Middle frontal gyrus (tissue), 1 donor: Measurements from ENCODE around the gene CDC26.
"Not testable (repeated sequence)": the region's sequence is repeated elsewhere in the genome, so short reads cannot be mapped to it uniquely, and the experiment has no call there.

Experiments used
- DNase-seq: peaks from one replicate; pipeline ENCODE4 v3.0.0-alpha.2; 2015; ENCODE audit warnings: low spot score; ENCODE audit errors: extremely low spot score

The CDC26 gene

DNA sequence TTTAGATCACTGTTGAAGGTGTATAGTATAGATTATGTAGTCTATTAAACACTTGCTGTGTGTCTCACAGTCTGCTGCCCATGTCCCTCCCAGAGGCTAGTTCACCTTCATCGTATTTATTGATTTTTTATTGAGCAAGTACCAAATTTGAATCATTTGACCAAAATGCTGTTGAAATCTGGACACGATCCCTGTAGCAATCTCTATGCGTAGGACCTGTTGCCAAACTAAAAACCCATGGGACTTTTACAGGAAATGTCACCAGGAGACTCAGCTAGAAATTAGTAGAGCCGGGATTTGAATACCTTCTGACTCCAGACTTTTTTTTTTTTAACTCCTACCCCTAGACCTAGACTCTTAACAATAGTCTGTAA lies 36.5 kb downstream of the CDC26 start:
- no peak for DNase-seq

DNA sequence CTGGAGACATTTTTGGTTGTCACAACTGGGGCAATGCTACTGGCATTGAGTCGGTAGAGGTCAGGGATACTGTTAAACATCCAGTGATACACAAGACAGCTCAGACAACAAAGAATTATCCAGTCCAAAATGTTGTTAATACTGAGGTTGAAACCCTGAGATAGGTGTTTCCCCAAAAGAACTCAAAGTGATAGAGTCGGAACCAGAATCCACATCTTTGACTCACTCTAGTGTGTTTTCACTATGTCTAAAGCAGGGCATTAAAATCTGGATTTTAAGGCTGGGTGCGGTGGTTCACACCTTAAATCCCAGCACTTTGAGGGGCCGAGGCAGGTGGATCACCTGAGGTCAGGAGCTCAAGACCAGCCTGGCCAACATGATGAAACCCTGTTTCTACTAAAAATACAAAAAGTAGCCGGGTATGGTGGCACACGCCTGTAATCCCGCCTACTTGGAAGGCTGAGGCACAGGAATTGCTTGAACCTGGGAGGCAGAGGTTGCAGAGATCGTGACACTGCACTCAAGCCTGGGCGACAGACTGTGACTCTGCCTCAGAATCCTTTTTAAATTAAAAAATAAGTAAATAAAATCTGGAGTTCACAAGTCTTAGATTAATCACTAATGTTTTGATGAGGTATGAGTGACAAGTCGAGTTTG lies 37.0 kb downstream of the CDC26 start:
- DNase-seq, result no peak

DNA sequence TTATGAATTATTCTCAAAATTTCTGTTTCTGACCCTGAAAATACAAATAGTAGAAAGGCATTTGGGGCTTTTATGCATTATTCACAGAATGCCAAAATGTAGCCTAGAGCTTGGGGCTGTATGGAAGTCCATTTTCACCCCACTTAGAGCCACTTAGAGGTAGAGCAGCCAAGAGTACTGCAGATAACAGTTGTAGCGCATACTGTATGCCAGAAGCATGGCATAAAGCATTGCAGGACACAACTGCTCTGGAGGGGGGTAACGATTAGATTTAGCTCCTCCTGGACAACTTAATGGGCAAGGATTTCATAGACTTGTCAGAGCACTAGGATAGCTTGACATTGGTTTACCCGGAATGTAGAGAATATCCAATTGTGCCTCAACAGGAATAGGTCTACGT lies 38.3 kb downstream of the CDC26 start:
- no peak for DNase-seq

DNA sequence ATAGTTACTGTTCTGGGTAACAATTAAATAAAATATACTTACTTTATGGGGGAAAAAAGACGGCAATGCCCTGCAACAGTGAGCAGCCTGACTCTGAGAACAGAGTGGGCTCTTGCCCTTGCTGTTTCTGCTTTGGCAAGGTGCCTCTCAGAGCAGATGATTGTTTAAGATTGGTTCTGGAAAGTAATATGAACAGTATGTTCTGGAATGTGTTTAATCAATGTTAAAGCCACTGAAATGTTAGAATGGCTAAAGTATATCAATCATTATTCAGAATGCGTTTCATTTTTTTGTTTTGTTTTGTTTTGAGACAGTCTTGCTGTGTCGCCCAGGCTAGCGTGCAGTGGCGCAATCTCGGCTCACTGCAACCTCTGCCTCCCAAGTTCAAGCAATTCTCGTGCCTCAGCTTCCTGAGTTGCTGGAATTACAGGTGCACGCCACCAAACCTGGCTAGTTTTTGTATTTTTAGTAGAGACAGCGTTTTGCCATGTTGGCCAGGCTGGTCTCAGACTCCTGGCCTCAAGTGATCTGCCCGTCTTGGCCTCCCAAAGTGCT lies 39.6 kb downstream of the CDC26 start:
- DNase-seq, result not testable (repeated sequence)

DNA sequence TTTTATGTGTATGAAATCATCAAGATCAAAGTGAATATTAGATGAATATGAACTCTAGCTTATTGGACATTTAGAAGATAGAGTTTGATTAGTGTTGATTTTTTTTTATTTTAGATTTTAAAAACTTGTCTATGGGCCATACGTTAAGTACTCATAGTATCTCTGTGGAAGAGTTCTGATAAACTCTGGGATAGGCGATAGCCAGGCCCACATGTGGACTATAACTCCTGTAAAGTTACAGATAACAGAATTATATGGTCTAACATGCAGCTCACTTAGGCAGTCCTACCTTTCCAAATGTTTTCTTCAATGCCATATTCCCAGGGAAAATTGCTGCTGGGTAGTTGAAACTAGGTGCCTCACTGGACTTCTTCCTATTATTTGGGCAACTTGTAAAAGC lies 43.7 kb downstream of the CDC26 start:
- no peak for DNase-seq

DNA sequence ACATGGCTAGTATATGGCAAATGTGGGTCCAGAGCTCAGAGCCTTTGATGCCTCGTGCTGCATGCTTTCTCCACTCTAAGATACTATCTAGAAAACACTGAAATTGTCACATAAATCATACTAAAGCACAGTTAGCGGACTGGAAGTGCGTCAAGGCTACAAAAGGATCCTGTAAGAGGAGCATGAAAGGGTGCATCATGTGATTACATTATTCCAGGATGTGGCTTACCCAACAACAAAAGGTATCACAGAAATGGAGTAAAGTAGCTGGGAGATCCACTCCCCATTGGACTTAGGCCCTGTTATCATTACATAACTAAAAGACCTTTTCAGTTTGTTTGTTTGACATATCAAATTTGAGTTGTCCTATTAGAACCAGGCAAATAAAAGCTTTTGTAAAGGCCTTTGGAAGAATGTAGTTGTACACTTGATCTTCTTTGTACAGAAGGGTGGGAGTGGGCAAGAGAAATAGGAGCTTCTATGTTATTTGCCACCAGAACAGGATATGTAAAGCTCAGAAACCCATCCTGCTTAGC lies 47.2 kb downstream of the CDC26 start:
- no peak for DNase-seq

DNA sequence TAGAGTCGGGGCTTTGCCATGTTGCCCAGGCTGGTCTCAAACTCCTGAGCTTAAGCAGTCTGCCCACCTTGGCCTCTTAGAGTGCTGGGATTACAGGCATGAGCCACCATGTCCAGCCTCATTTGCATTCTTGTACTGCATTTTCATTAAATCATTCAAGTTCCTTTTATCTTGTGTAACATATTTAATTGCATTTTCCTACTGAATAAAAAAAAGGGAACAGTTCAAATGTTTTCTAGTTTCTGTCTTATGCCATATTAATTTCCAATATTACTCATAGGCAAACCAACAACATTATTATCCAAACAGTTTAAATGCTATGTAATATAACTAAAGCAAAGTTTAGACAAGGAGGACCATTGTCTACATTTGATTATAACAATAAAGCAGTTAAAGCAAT lies 47.9 kb downstream of the CDC26 start:
- no peak for DNase-seq

DNA sequence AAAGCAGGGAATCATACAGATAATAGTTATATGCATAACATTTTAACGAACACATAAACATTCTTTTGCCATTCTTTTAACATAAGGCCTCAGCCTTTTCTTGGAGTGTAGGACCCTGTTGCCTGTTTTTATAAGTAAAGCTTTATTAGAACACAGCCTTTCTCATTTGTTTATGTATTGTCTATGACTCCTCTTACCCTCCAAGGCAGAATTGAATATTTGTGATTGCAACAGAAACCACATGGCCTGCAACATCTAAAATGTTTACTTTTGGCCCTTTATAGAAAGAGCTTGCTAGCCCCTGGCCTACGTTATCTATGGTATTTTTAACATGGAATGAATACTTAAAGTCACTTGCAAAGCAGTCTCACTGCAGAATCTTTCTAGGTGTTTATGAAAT lies 51.4 kb downstream of the CDC26 start:
- no peak for DNase-seq

DNA sequence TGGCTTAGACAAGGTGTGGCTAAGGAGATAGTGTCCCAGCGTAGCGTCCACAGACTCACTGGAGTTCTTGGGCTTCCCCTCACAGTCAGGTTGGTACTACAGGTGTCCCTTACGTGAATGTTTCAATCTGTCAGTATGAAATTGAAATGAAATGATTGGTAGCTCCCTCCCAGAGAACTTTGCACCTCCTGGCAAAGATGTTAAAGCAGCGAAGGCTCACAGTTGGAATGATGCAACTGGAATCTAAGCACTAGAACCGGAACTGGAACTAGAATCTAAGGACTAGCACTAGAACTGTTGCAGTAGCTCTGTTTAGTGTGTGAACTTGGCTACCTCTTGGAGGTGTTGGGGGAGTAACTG lies 52.9 kb downstream of the CDC26 start:
- no peak for DNase-seq

DNA sequence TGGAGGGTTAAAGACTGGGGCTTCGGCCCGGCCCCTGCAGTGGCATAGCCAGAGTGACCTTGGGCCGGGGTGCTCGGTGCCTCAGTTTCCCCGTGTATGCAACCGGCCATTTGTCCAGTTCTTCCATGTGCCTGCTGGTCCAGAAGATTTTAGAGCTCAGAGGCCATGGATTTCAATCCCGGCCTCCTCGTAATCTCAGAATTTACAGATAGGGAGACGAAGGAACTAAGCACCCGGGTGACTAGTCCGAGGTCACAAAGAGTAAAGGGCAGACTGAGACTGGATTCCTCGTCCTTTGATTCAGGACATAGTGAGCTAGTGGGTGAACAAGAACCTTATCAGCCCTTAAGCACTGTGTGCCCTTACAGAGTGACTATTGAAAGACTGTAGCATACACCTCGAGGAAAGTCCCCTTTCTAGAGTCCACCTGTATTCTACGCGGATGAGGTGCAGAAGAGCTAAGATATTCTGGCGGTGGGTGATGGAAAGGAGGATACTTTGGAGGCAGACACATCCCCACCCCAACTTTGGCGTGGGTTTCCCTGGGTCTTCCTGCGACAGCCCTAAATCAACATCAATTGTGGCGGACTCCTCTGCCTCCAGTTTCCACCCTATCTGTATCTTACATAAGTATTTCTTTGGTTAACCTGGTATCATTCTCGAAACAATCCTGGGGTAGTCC lies 53.4 kb downstream of the CDC26 start:
- DNase-seq, result no peak

DNA sequence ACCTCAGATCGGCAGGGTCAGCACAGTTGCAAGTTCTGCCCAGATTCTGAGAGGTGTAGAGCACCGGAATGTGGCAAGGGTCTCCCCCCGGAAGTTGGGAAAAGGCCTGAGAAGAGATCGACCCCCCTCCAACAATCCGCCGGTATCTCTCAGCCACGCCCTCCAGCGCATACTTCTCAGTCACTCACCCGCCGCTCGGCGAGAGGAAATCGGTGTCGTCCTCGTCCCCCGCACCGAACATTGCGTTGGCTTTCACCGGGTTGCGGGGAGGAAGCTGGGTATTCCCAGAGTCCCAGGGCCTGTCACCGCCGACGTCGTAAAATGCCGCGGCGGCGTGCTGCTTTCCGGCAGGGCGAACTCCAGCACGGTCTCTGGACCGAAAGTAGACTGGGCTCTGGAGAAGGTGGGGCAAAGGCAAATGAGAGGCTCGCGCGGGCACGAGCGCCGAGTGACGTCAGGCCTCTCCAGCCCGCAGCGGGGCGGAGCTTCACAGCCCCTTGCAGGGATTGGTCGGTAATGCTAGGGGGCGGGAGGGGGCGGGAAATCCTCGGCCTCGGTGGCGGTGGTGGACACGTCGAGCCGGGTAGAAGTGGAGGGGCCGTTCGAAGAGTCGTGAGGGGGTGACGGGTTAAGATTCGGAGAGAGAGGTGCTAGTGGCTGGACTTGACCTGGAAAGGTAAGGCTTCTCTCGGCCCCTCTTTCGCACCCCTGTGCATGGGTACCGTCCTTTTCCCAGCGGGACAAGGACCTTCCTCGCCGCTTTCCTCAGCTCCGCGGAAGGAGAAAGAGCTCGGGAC lies 54.2 kb downstream of the CDC26 start, which contains the start of the genes FKBP15 and SLC31A1:
Gene FKBP15, minus strand, starts transcription at position 275 of the 797 bp plus-strand sequence. Its CDS starts 34 bp downstream, at position 241.
Gene SLC31A1, plus strand, starts transcription at position 542 of the 797 bp plus-strand sequence. CDS start 34,605 bp downstream, outside the sequence.
- peak; percentile 98 for DNase-seq

DNA sequence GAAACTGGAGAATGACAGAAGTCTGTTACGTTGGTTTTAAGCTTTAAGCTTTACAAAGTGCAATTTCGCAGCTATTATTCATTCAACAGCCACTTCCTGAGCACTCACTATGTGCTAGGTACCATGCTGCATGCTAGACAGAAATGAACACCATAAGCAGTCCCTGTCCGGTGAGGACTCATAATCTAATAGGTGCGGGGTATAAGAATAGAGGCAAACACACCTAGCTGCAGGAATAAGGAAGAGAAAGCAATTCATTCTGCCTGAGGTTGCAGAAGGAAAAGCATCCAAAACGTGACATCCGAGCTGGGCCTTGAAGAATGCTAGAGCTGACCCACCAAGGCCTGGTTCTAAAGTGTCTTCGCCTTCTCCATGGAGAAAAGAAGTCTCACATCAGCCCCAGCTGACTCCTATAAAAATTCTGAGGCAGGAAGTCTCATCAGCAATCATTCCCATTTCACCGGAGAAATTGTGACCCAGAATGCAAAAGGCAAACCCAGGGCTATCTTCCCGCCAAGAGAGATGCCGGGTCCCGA lies 54.8 kb downstream of the CDC26 start:
- no peak for DNase-seq

DNA sequence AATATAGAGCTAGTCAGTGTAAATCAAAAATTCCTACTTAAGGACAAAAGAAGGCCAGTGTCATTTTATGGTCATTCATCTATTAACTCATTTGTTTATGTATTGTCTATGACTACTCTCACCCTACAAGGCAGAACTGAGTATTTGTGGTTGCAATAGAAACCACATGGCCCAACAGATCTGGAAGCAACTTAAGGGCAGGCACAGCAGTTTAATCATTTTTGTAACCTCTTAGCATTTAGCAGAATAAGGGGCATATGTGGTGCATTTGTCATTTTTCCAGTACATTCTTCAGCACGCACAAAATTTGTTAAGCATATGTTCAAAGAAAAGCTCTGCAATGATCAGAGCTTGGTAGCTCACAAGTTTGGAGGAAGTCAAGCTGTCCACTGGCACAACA lies 55.4 kb downstream of the CDC26 start:
- DNase-seq, result no peak

DNA sequence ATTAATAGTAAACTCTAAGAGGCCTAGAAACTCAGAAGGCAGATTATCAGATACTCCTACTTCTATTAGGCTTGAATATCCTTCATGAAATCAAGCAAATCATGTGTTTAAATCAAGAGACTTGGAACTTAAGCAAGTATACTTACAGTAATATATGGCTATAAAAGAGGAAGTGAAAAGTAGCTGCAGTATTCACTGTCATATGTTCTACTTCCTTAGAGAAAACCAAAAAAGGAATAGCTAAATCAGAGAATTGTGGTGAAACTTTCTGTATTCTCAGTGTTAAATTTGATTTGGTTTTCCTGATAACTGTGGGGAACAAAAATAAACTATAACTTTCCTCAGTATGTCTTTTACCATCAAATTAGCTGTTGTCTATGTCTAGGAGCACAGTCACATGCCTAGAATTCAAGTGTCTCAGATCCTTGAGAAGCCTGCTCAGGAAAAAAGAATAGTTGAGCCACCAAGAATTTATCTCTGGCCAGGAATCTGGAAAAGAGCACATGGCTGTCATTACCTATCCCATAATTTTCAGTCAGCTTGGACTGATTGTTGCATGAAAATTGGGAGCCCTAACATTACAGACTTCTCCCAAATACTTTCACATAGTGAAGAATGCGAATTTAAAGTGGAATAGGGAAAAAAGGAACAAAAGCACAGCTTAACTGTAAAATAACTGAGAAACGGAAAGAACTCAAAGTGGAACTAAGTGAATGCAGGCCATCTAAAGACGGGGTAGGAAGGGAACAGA lies 56.0 kb downstream of the CDC26 start:
- DNase-seq, result no peak
